ENCODE results near the gene GP1BB.

Gene GP1BB

DNA sequence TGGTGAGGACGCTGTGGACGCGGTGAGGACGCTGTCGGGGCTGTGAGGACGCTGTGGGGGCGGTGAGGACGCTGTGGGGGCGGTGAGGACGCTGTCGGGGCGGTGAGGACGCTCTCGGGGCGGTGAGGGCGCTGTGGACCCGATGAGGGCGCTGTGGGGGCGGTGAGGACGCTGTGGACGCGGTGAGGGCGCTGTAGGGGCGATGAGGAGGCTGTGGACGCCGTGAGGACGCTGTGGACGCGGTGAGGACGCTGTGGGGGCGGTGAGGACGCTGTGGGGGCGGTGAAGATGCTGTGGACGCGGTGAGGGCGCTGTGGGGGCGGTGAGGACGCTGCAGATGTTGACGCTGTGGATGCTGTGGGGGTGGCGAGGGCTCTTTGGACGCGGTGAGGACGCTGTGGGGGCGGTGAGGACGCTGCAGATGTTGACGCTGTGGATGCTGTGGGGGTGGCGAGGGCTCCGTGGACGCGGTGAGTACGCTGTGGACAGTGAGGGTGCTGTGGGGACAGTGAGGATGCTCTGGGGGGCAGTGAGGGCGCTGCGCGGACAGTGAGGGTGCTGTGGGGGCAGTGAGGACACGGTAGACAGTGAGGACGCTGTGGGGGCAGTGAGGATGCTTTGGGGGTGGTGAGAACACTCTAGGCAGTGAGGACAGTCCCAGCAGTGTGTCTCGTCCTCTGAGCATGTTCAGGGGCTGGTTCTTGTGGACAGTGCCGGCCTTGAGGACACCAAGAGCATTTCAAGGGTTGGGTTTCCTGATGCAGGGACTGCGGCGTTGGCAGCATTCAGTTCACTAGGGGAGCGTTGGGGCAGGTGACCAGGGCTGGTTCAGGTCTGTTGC, 4.2 kb downstream of the GP1BB start:
- Histone ChIP-seq H3K9me2 (replicated peaks; ENCODE audit: low read depth, low read length) (no peaks in the 10 kb centered on the region), H3K27me3 (ENCODE audit: insufficient read depth, low read length, poor library complexity, severe bottlenecking) (no peaks in the 10 kb centered on the region), H3F3A (ENCODE audit: low read depth) (no peaks in the 10 kb centered on the region), H3K4me2 (ENCODE audit: low read depth, low read length, poor library complexity, severe bottlenecking) (no peak overlapping the region), H3K4me3 (ENCODE audit: low read length, poor library complexity, severe bottlenecking) (no peak overlapping the region), H3K9me3 (ENCODE audit: insufficient read depth, low read depth, low read length) (no peaks in the 10 kb centered on the region), H3K79me2 (ENCODE audit: insufficient read depth, low read length) (no peaks in the 10 kb centered on the region), H4K20me1 (ENCODE audit: insufficient read depth, low read length, poor library complexity, severe bottlenecking) (no peaks in the 10 kb centered on the region), H3K4me1 (ENCODE audit: insufficient read depth, low read length, poor library complexity, severe bottlenecking) (no peaks in the 10 kb centered on the region), H3K36me3 (ENCODE audit: insufficient read depth, low read length) (no peaks in the 10 kb centered on the region), H3K9ac (ENCODE audit: low read depth, low read length, poor library complexity, severe bottlenecking) (no peak overlapping the region), H2AFZ (ENCODE audit: low read length) (no peak overlapping the region)
- TF ChIP-seq, protein P1, sequence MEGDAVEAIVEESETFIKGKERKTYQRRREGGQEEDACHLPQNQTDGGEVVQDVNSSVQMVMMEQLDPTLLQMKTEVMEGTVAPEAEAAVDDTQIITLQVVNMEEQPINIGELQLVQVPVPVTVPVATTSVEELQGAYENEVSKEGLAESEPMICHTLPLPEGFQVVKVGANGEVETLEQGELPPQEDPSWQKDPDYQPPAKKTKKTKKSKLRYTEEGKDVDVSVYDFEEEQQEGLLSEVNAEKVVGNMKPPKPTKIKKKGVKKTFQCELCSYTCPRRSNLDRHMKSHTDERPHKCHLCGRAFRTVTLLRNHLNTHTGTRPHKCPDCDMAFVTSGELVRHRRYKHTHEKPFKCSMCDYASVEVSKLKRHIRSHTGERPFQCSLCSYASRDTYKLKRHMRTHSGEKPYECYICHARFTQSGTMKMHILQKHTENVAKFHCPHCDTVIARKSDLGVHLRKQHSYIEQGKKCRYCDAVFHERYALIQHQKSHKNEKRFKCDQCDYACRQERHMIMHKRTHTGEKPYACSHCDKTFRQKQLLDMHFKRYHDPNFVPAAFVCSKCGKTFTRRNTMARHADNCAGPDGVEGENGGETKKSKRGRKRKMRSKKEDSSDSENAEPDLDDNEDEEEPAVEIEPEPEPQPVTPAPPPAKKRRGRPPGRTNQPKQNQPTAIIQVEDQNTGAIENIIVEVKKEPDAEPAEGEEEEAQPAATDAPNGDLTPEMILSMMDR (conservative IDR thresholded peaks at IDR 0.05; ENCODE audit: low read length): no peak

DNA sequence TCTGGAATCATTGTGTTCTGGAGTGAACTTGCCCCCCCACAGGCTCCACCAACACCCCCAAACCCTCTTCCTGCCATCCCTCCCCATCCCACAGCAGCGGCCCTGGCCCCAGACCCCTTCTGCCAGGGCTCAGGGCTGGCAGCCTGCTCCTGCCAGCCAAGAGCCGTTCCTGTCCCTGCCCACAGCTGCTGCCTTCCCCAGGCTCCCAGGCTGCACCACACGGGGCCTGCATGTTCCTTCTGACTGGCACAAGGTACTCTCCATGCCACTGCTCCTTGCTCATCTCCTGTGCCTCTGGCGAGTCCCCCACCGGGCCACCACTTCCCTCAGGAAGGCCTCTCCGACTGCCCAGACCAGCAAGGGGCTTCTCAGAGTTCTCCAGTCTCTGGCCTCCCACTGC, 4.9 kb downstream of the GP1BB start:
- Histone ChIP-seq H3K4me2 (ENCODE audit: low read depth, low read length, poor library complexity, severe bottlenecking) (no peak overlapping the region), H3K9me3 (ENCODE audit: insufficient read depth, low read depth, low read length) (no peaks in the 10 kb centered on the region), H2AFZ (ENCODE audit: low read length) (no peak overlapping the region), H3K9me2 (replicated peaks; ENCODE audit: low read depth, low read length) (no peaks in the 10 kb centered on the region), H3K4me3 (ENCODE audit: low read length, poor library complexity, severe bottlenecking) (no peak overlapping the region), H3K9ac (ENCODE audit: low read depth, low read length, poor library complexity, severe bottlenecking) (no peak overlapping the region), H4K20me1 (ENCODE audit: insufficient read depth, low read length, poor library complexity, severe bottlenecking) (no peaks in the 10 kb centered on the region), H3K27me3 (ENCODE audit: insufficient read depth, low read length, poor library complexity, severe bottlenecking) (no peaks in the 10 kb centered on the region), H3K36me3 (ENCODE audit: insufficient read depth, low read length) (no peaks in the 10 kb centered on the region), H3K4me1 (ENCODE audit: insufficient read depth, low read length, poor library complexity, severe bottlenecking) (no peaks in the 10 kb centered on the region), H3K79me2 (ENCODE audit: insufficient read depth, low read length) (no peaks in the 10 kb centered on the region), H3F3A (ENCODE audit: low read depth) (no peaks in the 10 kb centered on the region)
- TF ChIP-seq, protein P1 (conservative IDR thresholded peaks at IDR 0.05; ENCODE audit: low read length): no peak
- no peak for TF ChIP-seq EZH2phosphoT487 (IDR thresholded peaks at IDR 0.05; ENCODE audit: borderline replicate concordance)

DNA sequence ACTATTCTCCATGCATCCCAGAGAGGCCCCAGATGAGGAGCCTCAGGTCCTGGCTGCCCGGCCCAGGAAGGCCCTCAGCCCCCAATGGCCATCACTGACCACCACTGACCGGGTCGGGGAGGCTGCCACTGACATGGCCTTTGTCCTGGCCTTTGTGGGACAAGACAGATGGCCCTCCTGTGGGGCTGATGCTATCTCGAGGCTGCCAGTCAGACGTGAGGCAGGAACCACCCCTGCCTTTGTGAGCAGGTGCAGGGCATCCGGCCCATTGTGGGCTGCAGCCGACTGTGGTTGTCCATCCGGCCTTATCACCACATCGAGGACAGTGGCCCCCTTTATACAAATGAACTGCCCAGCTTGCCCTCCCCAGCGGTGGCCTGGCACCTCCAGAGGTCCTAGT, 5.5 kb downstream of the GP1BB start:
- Histone ChIP-seq H3K27me3 (ENCODE audit: insufficient read depth, low read length, poor library complexity, severe bottlenecking) (no peaks in the 10 kb centered on the region), H3K4me1 (ENCODE audit: insufficient read depth, low read length, poor library complexity, severe bottlenecking) (no peaks in the 10 kb centered on the region), H3K4me2 (ENCODE audit: low read depth, low read length, poor library complexity, severe bottlenecking) (no peak overlapping the region), H2AFZ (ENCODE audit: low read length) (no peak overlapping the region), H3F3A (ENCODE audit: low read depth) (no peaks in the 10 kb centered on the region), H3K79me2 (ENCODE audit: insufficient read depth, low read length) (no peaks in the 10 kb centered on the region), H3K9me2 (replicated peaks; ENCODE audit: low read depth, low read length) (no peaks in the 10 kb centered on the region), H3K36me3 (ENCODE audit: insufficient read depth, low read length) (no peaks in the 10 kb centered on the region), H4K20me1 (ENCODE audit: insufficient read depth, low read length, poor library complexity, severe bottlenecking) (no peaks in the 10 kb centered on the region), H3K4me3 (ENCODE audit: low read length, poor library complexity, severe bottlenecking) (no peak overlapping the region), H3K9me3 (ENCODE audit: insufficient read depth, low read depth, low read length) (no peaks in the 10 kb centered on the region), H3K9ac (ENCODE audit: low read depth, low read length, poor library complexity, severe bottlenecking) (no peak overlapping the region)
- TF ChIP-seq, protein P1 (conservative IDR thresholded peaks at IDR 0.05; ENCODE audit: low read length): no peak
- TF ChIP-seq EZH2phosphoT487 (IDR thresholded peaks at IDR 0.05; ENCODE audit: borderline replicate concordance): no peak
